Measurements from ENCODE around the gene ADAMTS6. TPM values are rescaled to one million over a fixed set of nuclear protein-coding genes. Genes with fewer than 3 reads are reported as not detected.
A peak's percentile ranks its signal among the peaks of the same experiment; 100 is the strongest.

The ADAMTS6 gene
- total RNA-seq, 1 donor from 2014 or later: 21.5 TPM

- Mint-ChIP-seq H3K36me3 (ENCODE audit: low read depth) (peaks cover 32% of the 10 kb centered on the region), H3K4me3 (ENCODE audit: unreplicated experiment) (no peak overlapping the region), H3K27ac (ENCODE audit: unreplicated experiment) (no peak overlapping the region), H3K27me3 (ENCODE audit: low read depth) (no peaks in the 10 kb centered on the region), H3K9me3 (ENCODE audit: low read depth) (peaks cover 41% of the 10 kb centered on the region), H3K4me1 (ENCODE audit: low read depth) (peaks cover 7% of the 10 kb centered on the region)
- TF ChIP-seq CTCF (IDR thresholded peaks at IDR 0.05): no peak
- DNase-seq (ENCODE audit: low spot score): no peak
Measured at GRCh38 chr5:65338606-65339151, 143.0 kb downstream of the ADAMTS6 start.

- Mint-ChIP-seq H3K27me3 (ENCODE audit: low read depth) (no peaks in the 10 kb centered on the region), H3K9me3 (ENCODE audit: low read depth) (peaks cover 1% of the 10 kb centered on the region), H3K4me3 (ENCODE audit: unreplicated experiment) (no peak overlapping the region), H3K4me1 (ENCODE audit: low read depth) (peaks cover 19% of the 10 kb centered on the region), H3K27ac (ENCODE audit: unreplicated experiment) (no peak overlapping the region), H3K36me3 (ENCODE audit: low read depth) (peaks cover 4% of the 10 kb centered on the region)
- TF ChIP-seq CTCF (IDR thresholded peaks at IDR 0.05): no peak
- no peak for DNase-seq (ENCODE audit: low spot score)
Measured at GRCh38 chr5:65334077-65334476, 147.6 kb downstream of the ADAMTS6 start.

GRCh38 chr5:65332591-65332990 lies 149.1 kb downstream of the ADAMTS6 start:
- Mint-ChIP-seq H3K4me1 (ENCODE audit: low read depth) (peaks cover 34% of the 10 kb centered on the region), H3K9me3 (ENCODE audit: low read depth) (no peaks in the 10 kb centered on the region), H3K27me3 (ENCODE audit: low read depth) (no peaks in the 10 kb centered on the region), H3K4me3 (ENCODE audit: unreplicated experiment) (no peak overlapping the region), H3K36me3 (ENCODE audit: low read depth) (peaks cover 3% of the 10 kb centered on the region), H3K27ac (ENCODE audit: unreplicated experiment) (no peak overlapping the region)
- TF ChIP-seq CTCF (IDR thresholded peaks at IDR 0.05): no peak
- no peak for DNase-seq (ENCODE audit: low spot score)

- no peaks in the 10 kb centered on the region for H3K27me3 Mint-ChIP-seq (ENCODE audit: low read depth)
- no peak overlapping the region for H3K4me3 Mint-ChIP-seq (ENCODE audit: unreplicated experiment)
- H3K27ac Mint-ChIP-seq (ENCODE audit: unreplicated experiment): peak overlapping the region; percentile 74
- H3K9me3 Mint-ChIP-seq (ENCODE audit: low read depth): no peaks in the 10 kb centered on the region
- peaks cover 2% of the 10 kb centered on the region for H3K36me3 Mint-ChIP-seq (ENCODE audit: low read depth)
- H3K4me1 Mint-ChIP-seq (ENCODE audit: low read depth): peaks cover 51% of the 10 kb centered on the region
- no peak for TF ChIP-seq CTCF (IDR thresholded peaks at IDR 0.05)
- DNase-seq (ENCODE audit: low spot score): no peak
Measured at GRCh38 chr5:65329266-65329665, 152.5 kb downstream of the ADAMTS6 start.

GRCh38 chr5:65327582-65327981 lies 154.1 kb downstream of the ADAMTS6 start:
- H3K36me3 Mint-ChIP-seq (ENCODE audit: low read depth): peaks cover 2% of the 10 kb centered on the region
- H3K27ac Mint-ChIP-seq (ENCODE audit: unreplicated experiment): peak overlapping the region; percentile 65
- H3K4me1 Mint-ChIP-seq (ENCODE audit: low read depth): peaks cover 48% of the 10 kb centered on the region
- DNase-seq (ENCODE audit: low spot score): no peak
- H3K9me3 Mint-ChIP-seq (ENCODE audit: low read depth): no peaks in the 10 kb centered on the region
- no peak overlapping the region for H3K4me3 Mint-ChIP-seq (ENCODE audit: unreplicated experiment)
- TF ChIP-seq CTCF (IDR thresholded peaks at IDR 0.05): no peak
- H3K27me3 Mint-ChIP-seq (ENCODE audit: low read depth): no peaks in the 10 kb centered on the region
